ENCODE measurements around the gene ASZ1.
A peak's percentile ranks its signal among the peaks of the same experiment; 100 is the strongest.

Gene ASZ1

DNA sequence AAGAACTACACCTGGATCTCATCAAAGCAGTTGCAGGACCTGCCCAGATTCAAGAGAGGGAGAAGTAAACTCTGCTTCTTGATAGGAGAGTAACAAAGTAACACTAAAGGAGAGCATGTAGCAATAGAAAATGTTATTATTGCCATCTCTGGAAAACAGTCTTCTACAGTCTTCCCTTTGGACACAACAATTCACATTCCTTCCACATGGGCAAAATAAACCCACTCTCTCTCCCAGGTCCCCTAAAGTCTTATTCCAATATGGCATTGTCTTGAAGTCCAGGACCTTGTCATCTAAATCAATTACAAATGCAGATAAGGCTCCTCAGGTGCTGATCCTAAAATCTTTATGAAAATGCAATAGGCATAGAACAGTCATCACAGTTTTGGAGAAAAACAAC lies 94.1 kb downstream of the ASZ1 start:
- no peak for DNase-seq

GRCh38 chr7:117332031-117332430 lies 95.3 kb downstream of the ASZ1 start:
- no peak for DNase-seq

GRCh38 chr7:117325836-117326235 lies 101.5 kb downstream of the ASZ1 start:
- no peak for DNase-seq

- no peak for DNase-seq
Measured at GRCh38 chr7:117324960-117325359, 102.3 kb downstream of the ASZ1 start.

DNA sequence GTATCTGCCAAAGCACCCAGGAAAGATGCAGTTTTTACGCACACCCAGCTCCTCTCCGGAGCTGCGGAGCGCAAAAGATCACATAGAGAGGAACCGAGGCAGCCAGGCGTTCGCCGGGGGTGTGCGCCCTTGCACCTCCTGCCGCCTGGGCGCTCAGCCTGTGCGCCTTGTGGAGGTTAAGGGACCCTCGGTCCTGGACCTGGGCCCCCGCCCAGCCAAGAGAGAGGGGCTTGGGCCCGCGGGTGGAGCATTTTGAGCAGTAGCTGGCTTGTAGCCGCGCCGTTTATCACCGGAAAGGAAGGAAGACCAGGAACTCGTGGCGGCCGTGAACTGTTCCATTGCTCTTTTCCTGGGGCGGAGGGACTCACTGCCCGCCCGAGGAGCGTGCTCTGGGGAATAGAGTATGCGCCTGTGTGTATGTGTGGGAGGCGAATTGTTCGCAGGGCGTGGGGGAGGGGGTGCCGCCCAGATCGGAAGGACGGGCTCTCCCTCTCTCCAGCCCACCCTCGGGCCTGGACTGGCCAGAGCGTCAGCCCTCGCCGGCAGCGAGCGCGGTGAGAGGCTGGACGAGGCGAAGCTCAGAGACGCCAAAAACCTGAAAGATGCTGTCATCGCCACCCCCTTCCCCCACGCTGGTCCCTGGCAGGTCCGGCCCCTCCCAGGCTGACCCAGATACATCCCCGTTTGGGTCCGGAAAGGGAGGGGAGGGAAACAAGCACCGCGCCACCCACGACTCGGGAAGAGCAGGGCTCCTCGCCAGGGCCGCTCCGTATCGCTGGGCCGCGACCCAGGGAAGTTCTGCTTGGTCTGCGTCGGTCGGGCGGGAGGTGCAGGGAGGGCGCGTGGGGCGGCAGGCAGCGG lies 103.2 kb downstream of the ASZ1 start:
- DNase-seq: peak in 2 of 3 experiments; percentile 81 to 86

GRCh38 chr7:117323305-117323850 lies 103.9 kb downstream of the ASZ1 start:
- peak in 2 of 3 experiments; percentile 79 for DNase-seq

DNA sequence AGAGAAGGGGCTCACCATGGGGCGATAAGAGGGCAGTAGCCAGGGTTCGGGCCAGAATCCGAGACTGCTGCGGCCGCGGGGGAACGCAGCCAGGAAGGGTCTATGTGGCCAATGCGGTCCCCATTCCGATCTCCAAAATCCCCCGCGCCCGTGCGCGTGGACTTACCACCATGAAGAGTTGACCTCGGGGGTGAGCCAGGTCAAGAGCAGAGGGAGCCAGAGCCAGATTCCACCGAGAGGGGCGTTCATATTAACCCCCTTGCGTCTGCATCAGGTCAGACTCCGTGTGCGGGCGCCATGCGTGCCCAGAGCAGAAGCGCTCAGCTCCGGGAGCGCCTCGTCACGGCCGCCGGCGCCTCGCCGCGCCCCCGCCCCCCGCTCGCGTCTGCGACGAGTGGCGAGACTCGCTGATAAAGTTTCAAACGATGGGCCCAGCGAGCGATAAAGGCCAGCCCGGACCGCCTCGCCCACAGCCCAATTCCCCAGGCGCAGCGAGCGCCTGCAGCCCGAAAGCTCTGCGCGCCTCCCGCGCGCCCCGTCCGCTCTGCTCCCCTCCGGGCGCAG lies 104.5 kb downstream of the ASZ1 start, which contains the start of gene WNT2:
Gene WNT2, minus strand, starts transcription at position 318 of the 564 bp plus-strand sequence. Its CDS starts 69 bp downstream, at position 249.
- DNase-seq: peak in 2 of 3 experiments; percentile 63 to 69

GRCh38 chr7:117320523-117320922 lies 106.8 kb downstream of the ASZ1 start:
- no peak for DNase-seq

DNA sequence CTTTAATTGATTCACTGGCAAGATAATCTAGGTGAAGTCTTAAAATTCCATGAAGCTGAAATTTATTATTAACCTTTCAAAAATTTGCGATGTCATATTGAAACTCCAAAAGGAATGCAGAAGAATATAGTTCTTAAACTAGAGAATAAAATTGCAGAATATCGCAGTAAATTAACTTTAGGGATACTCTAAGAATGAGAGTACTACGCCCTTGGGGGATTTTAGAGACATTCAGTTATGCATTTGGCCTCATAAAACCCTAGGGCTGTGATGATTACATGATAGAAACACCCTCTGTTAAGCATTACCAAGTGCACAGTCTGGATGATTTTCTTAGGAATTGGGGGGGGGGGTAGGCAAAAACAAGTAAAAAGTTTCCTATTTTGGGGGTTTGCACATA lies 108.1 kb downstream of the ASZ1 start:
- DNase-seq: no peak

DNA sequence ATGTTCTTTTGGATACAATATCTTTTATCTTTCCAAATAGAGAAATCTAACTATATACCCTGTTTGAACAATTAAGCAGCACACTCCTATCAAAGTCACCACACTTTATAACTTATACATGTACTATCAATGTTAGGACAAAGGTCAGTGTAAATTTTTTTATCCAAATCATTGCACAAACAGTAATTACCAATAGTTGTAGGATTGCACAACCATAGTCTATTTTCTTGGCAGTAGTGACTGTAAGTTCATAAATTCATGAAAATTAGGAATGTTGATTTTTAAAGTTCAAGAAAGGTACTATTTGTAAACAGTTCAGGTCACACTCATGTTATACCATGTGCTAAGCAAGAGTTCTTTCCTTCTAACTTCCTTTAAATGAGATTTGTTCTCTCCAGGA lies 113.7 kb downstream of the ASZ1 start:
- DNase-seq: no peak
